ENCODE measurements around the gene HMOX2. TPM values are rescaled to one million over a fixed set of nuclear protein-coding genes. Genes with fewer than 3 reads are reported as not detected.

The HMOX2 gene
- total RNA-seq, 1 donor from 2014 or later, result 46.6 TPM

Other genes with a start within 250 kb of the HMOX2 start
- 0.16 TPM for gene SRL, start 234.3 kb upstream of the HMOX2 start, total RNA-seq
- gene TFAP4, start 203.4 kb upstream of the HMOX2 start, total RNA-seq, result 11.6 TPM
- 0.80 TPM for gene GLIS2, start 160.3 kb upstream of the HMOX2 start, total RNA-seq
- 34.3 TPM for gene PAM16, start 125.1 kb upstream of the HMOX2 start, total RNA-seq
- gene VASN, start 104.5 kb upstream of the HMOX2 start, total RNA-seq, result 16.6 TPM
- gene CORO7, start 59.8 kb upstream of the HMOX2 start, total RNA-seq, result 7.9 TPM
- gene DNAJA3, start 50.5 kb upstream of the HMOX2 start, total RNA-seq, result 40.2 TPM
- gene NMRAL1, start 1.8 kb upstream of the HMOX2 start, total RNA-seq, result 35.2 TPM
- gene CDIP1, start 62.4 kb downstream of the HMOX2 start, total RNA-seq, result 18.9 TPM
- gene C16orf96, start 79.9 kb downstream of the HMOX2 start, total RNA-seq, result 0.04 TPM
- 12.7 TPM for gene UBALD1, start 138.5 kb downstream of the HMOX2 start, total RNA-seq
- gene MGRN1, start 148.4 kb downstream of the HMOX2 start, total RNA-seq, result 19.2 TPM
- gene NUDT16L1, start 217.2 kb downstream of the HMOX2 start, total RNA-seq, result 24.2 TPM

Measured in esophagus mucosa (tissue), 1 donor.